Stimulated activated CD4-positive, alpha-beta T cell treated with anti-CD3 and anti-CD28 coated beads, Interleukin-2, amount 100 ng/mL, for 24 hours (primary cell): ENCODE results near the gene MAP2K2.
A peak's percentile ranks its signal among the peaks of the same experiment; 100 is the strongest.

Source experiments
- DNase-seq, 2 donors: peaks; one replicate each; pipeline ENCODE4 v3.0.0-alpha.2; 2020

The MAP2K2 gene

DNA sequence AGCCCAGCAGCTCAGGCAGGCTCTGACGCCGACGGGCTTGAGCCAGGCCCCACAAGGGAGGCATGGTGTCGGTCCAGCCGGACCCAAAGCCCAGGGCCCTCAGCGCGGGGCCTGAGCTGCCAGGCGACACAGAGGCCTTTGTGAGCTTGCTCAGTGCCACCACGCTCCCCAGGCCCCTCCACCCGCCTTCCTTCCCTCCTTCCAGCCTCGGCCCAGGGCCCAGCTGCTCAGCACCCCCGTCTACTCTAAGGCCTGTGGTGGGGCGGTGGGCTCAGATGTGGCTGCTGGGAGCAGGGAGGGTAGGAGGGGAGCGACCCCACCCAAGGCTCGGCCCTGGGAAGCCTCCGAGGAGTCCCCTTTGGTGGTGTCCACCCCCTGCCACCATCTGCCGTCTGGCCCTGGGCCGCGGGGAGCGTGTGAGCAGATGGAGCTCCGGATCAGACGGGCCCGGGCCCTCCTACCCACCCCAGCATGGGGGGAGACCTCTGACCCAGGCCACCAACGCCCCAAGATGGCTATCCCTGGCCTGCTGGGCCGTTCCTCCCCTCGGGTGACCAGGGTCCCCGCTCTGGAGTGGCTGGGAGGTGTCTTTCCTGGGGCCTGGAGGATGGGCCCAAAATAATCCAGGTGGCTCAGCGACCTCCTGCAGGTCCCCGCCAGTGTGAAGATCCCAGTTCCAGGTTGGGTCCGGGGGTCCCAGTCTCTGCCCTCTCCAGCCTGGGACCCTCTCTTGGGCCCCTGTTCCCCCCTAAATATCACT, 65.0 kb downstream of the MAP2K2 start:
- DNase-seq: no peak

DNA sequence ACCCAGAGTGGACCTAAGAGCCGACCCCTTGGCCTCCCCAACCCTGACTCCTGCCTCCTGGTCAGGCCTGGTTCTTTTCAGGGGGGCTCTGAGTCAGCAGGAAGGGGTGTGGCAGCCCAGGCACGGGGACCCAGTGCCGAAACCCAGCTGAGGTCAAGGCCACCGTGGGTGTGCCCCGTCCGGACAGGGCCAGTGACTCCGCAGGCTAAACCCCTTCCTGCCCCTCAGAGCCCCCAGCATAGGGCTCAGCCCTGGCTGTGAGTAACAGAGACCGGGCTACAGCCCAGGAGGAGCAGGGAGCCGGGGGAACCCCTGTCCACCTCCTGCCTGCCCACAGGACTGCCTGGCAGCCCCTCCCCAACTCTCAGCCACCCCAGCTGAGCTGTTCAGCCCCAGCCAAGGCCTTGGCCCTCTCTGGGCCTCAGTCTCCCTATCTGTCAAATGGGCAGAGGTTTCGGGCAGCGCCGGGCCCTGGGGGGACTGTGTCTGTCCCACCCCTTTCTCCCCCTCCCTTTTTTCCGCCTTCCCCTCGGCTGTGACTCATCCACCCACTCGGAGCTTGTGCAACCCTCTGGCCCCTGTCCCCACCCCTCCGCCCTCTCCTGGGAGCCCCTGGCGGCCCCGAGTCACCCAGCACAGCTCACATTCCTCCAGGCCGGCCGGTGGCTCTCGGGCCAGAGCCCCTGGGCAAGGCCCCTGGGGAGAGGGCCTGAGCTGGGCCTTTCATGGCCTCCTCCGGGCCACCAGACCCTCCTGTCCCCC, 65.8 kb downstream of the MAP2K2 start:
- DNase-seq: peak; percentile 65 to 66

DNA sequence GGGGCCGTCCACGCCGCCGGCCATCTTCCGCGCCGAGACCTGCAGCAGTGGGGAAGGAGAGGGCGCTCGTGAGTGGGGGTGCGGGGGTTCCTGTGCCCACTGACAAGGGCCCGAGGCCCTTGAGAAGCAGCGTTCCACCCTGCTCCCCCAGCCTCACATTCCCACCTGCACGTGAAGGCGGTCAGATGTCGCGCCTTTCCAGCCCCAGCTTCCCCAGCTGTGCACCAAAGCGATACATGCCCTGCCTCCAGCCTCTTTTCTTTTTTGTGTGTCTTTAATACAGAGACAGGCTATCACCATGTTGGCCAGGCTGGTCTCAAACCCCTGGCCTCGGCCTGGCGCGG, 68.7 kb downstream of the MAP2K2 start:
- DNase-seq: no peak

DNA sequence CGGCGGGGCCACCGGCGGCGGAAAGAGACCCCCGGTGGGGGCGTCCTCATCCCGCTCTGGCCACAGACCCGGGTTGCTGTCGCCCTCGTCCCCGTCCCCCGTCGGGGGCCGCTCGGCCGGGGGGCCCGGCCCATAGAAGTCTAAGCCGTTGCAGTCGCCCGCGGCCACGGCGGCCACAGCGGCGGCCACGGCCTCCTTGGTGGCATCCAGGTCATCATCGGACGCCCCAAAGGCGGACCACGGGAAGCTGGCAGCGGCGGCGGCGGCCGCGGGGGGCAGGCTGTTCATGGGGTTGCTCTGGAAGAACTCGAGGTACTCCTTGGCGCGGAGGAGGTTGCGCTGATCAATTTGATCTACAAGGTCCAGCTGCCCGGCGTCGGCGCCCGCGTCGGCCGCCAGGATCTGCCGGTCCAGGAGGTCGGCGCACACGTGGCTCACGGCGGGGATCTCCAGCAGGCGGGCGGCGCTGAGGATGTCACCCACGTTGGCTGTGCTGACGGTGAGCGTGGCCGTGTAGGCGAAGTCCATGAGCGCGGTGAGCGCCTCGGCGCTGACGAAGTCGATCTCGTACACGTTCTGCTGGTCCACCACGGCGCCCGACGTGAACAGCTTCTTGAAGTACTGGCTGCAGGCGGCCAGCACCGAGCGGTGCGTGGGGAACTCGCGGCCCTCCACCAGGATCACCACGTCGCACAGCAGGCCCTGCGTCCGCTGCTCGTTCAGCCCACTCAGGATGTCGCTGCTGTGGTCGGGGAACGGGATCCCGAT, 69.3 kb downstream of the MAP2K2 start:
- DNase-seq: no peak

DNA sequence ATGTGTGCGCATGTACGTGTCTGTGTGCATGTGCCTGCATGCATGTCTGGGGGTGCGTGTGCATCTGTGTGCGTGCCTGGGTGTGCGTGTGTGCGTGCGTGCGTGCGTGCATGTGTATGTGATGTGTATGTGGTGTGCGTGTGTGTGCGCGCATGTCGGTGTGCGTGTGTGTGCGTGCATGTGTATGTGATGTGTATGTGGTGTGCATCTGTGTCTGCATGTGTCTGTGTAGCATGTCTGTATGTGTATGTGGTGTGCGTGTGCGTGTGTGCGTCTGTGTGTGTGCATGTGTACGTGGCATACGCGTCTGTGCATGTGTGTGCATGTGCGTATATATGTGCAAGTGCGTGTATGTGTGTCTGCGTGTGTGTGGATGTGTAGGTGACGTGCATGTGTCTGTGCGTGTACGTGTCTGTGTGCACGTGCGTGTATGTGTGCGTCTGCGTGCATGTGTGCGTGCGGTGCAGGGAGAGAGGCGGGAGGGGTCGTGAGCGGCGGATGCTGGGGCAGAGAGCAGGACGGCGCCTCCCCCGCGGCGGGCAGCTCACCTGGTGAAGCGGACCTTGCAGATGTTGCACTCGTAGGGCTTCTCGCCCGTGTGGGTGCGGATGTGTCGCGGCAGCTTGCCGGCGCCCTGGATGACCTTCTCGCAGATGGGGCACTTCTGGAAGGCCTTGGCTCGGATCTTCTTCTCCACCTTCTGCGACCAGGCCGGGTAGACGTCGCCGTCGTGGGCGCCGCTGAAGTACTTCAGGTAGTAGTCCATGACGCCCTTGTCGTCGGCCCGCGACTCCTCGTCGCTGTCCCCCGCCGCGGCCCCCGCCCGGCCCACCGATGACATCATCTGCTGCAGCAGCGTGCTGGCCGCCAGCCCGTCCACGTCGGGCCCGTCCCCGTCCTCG, 70.2 kb downstream of the MAP2K2 start:
- DNase-seq: no peak

DNA sequence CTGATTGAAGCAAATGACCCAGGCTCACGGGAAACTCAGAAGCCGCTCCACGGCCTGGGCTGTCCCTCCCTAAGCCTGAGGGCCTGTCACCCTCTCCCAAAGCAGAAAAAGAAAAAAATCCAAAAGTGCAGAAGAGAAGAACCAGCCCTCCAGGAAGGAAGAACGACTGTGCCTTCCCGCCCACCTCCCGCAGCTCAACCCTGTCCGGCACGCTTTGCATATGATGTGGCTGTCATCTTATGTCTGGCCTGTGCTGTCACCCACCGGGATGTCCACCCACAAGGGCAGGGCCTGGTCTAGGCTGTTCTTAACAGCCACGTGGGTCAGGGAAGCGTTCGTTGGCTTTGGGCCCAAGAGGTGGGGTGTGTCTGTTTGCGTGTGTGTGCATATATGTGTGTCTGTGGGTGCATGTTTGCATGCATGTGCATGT, 70.9 kb downstream of the MAP2K2 start:
- DNase-seq: no peak

DNA sequence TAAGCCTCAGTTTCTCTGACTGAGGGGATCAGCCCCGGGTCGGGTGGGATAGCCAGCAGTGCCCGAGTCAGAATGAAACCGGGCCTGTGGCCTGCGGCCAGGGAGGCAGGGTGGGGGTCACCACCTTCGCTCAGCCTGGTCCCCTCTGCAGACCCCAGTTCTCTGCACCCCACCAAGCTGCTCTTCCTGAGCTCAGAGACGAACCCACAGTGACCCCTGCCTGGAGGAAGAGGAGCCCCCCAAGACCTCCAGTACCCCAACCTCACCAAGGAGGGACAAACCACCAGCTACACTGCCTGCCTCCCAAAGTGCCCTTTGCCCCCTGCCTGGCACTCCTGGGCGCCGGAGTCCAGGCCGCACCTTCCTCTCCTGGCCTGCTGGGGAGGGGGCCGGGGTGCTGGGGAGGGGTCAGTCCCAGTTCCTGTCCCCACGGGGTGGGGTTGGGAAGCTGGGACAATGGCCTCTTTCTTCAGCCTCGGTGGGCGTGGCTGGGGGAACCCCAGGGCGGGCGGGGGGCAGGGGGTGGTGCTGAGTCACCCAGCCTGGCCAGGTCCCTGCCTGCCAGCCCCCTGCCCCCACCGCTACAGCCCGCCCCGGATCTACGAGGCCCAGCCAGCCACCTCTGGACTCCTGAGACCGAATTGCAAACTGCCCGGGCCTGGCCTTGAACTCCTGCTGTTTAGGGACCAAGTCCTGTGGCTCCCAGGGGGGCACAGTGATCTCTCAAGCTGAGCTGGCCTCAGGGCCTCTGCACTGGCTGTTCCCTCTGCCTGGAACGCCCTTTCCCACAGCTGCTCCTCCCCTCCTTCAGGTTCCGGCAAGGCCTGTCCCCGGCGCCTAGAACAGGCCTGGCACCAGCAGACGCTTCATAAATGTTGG, 71.6 kb downstream of the MAP2K2 start:
- no peak for DNase-seq

DNA sequence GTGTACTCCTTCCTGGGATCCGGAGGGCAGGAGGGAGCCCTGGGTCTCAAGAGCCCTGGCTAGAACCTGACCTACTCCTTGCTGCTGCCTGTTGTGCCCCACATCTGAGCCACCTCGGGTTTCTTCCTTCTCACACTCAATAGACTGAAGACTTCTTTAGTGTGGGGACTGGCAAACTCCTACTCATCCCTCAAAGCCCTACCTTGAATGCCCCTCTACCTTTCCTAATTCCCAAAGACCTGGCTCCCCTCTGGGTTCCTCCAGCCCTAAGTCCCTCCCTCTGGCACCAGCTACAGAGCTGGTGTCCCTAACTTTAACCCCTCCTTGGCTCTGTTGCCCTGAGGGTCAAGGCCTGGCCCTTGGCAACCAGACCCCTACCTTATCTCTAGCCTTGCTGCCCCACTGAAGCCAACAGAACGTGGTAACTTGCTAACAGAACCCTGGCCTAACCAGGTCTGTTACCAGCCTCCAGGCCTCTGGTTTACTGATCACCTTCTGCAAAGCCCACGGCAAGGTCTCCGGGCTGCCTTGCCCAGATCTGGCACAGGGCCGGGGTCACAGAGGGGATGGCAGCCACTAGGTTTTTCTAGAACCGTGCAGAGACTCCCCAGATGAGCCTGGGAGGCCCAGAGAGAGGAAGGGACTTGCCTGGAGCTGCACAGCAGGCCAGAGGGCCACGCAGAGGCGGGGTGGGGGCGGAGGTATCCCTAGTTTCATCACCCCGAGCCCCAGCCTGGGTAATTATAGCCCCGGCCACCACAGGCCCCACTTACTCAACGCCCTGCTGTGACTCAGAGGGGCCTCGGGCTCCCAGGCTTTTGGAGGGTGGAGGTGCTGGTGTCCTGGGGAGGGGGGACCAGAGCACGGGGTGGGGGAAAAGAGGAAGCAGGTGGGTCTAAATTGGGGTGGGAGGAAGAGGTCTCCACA, 72.5 kb downstream of the MAP2K2 start:
- no peak for DNase-seq

DNA sequence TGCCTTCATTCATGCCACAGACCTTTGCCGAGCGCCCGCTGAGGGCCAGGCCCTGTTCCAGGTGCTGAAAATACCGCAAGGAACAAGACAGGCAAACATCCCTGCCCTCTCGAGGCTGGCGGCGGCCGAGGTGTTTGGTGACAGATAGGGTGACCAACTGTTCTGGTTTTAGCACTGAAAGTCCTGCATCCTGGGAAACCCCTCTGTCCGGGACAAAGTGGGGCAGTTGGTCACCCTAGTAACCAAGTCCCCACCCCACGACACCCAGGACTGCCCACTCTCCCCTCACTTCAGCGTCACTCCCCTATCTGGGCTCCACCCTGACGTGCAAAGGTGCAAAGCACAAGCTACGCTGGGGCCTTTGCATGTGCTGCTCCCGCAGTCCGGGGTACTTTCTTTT, 74.5 kb downstream of the MAP2K2 start:
- DNase-seq: no peak

DNA sequence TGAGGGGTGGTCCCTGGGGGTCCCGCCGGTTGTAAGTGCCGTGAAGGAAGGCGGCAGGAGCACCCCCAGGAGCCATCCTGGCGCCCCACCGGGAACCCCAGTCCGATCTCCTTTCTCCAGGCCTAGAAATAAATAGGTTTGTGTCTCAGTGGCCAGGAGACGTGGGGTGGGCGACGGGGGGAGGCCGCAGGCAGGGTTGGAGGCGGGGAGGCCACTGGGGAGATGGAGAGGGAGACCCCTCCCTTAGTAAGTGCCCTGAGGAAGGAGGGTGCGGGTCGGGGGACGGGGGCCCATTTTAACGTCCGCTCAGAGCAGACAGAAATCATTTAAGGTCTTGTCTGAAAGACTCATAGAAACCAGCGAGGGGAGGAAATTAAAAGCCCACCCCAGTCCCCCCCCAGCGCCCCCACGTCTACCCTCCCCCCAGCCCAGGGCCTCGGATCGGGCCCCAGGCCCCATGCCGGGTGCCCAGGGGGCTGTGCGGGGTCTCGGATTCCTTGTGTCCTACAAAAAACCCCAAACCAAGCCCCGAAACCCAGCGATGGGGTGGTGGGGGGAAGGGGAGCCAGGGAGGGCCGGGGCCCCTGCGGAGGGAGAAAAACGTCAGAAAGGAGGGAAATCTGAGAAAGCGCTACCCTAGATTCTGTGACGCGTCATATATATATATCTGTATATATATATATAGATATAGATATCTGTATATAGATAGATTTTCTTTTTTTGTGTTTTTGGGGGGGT, 76.8 kb downstream of the MAP2K2 start:
- DNase-seq: no peak

DNA sequence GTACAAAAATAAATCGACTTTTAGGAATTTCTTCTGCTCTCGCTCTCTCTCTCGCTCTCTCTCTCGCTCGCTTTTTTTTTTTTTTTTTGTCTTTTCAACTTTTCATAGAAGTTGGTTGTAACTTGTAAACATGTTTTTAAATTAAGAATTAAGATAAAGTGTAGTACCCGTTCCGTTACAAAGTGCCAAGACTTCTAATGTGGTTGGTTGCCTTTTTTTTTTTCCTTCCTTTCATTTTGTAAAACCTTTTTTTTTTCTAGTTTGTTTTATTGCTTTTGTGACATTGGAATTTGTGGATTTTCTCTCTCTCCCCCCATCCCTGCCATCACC, 77.6 kb downstream of the MAP2K2 start:
- no peak for DNase-seq

DNA sequence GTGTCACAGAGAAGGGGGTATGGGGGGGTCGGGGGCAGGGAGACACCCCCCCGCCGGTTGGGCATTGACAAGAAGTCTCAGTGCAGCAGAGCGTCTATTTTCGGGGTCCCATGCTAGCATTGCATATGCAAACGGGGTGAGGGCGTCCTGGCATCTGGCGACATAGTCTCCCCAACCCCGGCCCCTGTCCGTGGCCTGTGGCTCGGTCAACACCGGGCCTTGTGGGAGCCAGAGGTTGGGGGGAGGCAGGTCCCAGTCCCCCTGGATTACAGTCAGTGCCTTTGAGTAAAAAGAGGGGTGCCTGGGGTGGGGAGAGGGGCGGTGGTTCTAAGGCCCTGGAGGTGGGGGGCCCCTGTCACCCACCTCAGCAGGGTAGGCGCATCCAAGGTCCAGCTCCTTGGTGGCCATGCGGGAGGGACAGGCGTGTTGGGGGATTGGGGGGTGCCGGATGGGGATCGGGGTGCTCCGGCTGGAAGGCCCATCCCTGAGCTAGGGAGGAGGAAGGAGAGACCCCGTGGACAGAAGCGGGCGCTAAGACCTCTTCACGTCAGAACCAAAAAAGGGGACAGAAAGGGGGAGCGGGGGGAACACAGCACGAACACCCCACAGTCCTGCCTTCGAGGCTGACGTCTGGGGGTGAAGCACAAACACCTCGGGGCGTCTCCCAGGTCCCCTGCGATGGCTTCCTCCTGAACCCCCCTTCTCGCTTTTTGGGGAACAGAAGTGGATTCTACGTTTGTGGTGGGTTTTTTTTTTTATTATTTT, 78.1 kb downstream of the MAP2K2 start:
- no peak for DNase-seq

DNA sequence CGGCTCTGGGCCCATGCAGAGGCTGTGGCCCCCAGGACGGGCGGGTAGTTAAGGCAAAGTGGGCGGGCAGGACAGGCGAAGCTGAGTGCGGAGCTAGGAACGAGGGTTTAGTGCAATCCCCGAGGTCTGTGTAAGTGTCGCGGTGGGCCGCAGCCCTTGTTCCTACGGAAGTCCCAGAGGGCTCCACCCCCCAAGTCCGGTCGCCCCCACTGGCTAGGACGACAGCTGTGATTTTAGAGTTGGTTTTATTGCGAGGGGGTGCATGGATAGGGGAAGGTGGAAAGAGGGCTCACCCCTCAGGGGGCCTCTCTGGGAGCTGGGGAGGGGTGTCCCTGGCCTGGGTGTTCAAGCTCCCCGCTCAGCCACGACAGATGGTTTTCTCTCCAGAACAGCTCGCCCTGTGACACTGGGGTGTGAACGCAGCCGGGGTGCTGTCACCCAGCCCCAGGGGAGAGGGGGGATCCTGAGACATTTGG, 78.9 kb downstream of the MAP2K2 start:
- DNase-seq: no peak

DNA sequence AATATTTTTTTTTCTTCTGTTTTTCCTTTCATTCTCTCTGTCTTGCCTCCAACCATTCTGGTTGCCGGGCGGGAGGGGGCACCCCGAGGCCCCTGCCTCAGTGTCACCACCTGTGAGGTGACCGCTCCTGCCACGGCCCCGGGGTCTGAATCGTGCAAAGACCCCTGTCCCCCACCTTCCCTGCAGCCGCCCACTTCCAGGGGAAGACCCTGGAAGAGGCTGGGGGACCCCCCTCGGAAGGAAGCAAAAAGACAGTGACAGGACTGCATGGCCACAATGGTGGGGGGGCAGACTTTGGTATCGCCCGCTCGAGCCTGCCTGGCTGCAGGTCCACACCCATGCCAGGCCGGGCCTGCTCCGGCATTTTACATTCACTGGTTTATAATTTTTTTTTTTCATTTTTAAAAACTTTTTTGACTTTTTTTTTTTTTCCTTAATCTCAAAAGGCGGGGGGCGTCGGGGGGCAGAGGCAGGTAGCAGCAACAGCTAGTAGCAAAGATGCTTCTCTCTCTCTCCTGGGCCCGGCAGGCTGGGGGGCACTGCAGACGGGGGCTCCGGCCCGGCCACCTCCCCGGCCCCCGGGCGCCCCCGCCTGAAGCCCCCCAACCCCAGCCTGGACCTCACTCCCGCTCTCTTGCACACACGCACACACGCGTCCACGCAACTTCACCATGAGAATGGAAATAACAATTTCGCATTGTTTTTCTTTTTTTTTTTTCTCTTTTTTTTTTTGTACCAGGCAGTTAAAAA, 79.8 kb downstream of the MAP2K2 start:
- no peak for DNase-seq

DNA sequence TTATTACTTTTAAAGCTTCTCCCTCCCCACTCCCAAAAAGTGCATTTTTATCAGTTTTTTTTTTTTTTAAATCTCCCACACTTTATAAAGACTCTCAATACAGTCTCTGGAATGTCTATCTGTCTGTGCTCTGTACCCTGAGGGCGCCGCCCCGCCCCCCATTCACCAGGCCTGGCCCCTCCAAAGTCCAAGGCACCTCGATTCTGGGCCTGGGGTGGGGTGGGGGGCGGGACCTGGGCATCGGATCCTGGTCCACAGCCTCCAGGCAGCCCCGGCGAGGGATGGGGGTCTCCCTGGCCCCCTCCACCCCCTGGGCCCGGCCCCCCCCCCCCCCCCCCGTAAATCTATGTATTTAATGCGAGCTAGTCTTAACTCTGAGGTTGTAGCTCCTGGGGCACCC, 80.5 kb downstream of the MAP2K2 start:
- no peak for DNase-seq

DNA sequence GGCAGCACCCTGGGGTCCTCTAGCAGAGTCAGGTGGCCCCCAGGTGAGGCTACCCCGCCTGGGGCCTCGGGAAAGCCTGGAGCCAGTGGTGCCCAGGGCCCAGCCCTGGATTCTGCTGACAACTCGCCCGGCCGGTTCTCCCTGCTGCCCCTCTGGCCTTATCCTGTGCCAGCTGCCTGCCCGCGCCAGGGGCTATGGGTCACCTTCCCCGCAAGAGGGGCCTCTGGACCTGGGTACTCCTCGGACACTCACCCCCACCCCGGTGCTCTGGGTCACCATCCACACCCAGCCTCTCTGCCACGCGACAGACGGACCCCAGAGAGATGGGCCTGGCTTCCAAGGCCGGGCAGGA, 81.2 kb downstream of the MAP2K2 start:
- DNase-seq: no peak

DNA sequence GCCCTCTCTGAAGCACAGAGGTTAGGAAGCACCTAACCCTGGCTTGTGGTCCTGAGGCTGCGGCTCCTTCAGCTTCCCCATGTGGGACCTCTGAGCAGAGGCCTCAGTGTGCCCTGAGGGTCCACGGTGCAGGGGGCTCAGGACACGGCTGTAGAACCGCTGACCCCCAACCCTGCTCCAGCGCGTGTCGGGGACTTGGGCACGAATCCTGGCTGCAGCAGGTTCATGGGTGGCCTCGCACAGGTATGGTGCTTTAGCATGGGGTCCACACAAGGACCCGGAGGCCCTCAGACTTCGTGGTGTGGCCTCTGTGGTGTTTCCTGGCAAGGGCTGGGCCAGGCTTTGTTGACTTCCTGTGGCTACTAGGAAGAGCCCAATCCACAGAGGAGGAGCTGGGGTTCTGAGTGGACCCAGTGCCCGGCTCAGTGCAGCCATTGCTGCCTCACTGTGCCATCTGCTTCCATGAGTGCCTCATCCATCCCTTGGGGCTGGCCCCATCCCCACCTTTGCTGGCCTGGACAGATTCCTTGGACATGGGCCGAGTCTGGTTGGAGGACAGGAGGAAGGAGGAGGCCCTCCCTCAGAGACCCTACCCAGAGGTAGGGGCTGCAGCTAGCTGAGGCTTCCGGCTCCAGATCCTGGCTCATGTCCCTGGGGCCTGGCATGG, 81.7 kb downstream of the MAP2K2 start:
- DNase-seq: no peak
